ENCODE data around the gene DHRS2.
"Not testable (repeated sequence)": the region's sequence is repeated elsewhere in the genome, so short reads cannot be mapped to it uniquely, and the experiment has no call there.

Gene DHRS2

DNA sequence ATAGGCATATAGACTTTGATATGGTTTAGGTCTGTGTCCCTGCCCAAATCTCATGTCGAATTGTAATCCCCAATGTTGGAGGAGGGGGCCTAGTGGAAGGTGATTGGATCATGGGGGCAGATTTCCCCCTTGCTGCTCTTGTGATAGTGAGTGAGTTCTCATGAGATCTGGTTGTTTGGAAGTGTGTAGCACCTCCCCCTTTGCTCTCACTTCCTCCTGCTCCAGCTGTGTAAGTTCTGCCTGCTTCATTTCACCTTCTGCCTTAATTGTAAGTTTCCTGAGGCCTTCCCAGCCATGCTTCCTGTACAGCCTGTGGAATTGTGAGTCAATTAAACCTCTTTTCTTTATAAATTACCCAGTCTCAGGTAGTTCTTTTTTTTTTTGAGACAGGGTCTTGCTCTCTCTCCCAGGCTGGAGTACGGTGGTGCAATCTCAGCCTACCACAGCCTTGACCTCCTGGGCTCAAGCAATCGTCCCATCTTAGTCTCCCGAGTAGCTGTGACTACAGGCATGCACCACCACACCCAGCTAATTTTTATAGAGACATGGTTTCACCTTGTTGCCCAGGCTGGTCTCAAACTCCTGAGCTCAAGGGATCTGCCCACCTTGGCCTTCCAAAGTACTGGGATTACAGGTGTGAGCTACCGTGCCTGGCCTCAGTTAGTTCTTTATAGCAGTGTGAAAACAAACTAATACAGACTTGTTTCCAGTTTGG is 1.3 kb upstream of the DHRS2 start:
- not testable (repeated sequence) for DNase-seq

DNA sequence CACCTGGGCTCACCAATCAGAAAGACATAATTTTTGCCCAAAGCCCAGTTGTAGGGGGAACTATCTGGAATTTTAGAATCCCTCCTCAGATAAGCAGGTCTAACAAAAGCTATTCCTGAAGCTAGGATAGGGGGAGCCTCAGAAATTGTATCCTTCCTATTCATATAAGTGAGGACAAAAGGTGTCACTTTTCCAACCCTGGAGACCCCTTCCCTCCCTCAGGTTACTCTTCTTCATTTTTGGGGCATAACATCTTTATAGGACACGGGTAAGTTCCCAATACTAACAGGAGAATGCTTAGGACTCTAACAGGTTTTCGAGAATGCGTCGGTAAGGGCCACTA is 1.1 kb downstream of the DHRS2 start:
- not testable (repeated sequence) for DNase-seq

DNA sequence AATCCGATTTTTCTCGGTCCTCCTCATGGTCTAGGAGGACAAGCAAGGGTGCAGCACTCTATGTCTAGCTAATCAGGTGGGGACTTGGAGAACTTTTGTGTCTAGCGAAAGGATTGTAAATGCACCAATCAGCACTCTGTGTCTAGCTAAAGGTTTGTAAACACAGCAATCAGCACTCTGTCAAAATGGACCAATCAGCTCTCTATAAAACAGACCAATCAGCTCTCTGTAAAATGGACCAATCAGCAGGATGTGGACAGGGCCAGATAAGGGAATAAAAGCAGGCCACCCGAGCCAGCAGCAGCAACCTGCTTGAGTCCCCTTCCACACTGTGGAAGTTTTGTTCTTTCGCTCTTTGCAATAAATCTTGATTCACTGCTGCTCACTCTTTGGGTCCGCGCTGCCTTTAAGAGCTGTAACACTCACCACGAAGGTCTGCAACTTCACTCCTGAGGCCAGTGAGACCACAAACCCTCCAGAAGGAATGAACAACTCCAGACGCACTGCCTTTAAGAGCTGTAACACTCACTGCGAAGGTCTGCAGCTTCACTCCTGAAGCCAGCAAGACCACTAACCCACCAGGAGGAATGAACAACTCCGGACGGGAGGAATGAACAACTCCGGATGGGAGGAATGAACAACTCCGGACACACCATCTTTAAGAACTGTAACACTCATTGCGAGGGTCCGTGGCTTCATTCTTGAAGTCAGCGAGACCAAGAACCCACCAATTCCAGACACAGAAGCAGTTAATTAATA is 1.7 kb downstream of the DHRS2 start:
- DNase-seq: not testable (repeated sequence)

DNA sequence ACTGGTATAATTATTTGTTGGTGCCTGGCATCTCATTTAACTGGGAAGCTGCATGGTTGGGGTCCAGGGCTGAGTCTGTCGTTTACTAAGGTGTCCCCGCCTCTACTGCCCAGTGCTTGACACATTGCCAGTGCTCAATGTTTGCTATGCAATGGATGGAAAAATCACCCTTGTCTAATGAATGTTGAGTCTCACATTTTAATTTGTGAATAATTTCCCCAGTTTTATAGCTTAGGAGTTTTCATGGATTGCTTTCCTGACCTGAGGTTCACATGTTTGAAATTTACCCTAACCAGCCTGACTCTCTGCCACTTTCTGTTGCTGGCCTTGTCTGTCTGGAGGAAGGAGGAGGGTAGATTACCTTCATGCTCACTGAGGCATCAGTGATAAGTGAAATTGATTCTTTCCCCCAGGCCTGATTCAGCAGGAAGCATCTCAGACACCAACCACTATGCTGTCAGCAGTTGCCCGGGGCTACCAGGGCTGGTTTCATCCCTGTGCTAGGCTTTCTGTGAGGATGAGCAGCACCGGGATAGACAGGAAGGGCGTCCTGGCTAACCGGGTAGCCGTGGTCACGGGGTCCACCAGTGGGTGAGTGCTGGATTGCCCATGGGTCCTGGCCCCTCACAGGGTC is 2.4 kb downstream of the DHRS2 start:
- DNase-seq: no peak

DNA sequence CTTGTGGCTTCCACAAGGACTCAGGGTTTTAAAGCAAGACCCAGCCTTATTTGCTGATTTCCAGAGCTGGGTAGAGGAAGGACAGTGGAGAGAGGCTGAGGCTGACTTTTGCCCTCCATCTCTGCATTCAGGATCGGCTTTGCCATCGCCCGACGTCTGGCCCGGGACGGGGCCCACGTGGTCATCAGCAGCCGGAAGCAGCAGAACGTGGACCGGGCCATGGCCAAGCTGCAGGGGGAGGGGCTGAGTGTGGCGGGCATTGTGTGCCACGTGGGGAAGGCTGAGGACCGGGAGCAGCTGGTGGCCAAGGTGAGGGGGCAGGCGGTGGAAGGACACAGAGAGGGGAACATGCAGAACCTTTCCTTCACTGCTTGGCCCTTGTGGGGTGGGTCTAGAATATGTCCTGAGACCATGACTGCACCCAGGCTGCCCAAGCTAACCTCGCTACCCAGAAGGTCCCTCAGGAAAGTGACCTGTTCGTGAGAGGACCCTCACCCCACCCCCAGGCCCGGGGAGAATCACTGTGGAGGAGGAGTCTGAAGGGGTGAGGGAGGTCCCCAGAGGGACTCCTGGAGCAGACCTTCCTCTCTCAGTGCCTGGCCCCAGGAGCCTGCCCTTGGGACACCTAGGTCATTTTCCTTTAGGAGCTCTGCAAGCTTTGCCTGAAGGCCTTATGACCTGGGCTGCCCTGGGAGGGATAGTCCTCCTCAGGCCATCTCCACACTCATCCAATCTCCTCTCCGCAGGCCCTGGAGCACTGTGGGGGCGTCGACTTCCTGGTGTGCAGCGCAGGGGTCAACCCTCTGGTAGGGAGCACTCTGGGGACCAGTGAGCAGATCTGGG is 3.1 kb downstream of the DHRS2 start:
- no peak for DNase-seq

DNA sequence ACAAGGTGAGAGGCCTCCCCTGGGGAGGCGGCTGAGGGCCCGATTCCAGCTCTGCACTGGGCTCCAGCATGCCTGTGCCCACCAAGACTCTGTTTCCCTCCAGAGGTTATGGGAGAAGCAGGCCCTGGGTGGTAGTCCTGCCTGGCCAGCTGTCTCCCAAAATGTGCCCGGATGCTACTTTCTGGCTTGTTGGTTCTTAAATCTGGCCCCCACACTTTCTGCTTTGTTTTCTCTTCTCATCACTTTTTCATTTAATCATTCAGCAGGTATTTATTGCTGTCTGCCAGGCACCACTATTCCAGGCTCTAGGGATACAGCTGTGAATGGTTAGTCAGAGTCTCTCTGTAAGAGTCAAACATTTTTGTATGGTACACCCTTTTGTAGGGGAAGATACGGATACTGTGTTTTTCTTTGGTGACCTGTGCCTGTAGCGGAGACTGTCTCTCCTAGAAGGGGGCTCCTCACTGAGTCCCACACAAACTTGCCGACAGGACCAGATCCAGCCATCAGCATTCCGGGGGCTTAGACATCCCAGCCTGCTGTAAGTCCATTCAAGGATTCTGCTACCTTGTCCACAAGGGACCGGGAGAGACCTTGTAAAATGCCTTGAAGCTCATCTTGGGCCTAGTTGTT is 3.8 kb downstream of the DHRS2 start:
- no peak for DNase-seq

DNA sequence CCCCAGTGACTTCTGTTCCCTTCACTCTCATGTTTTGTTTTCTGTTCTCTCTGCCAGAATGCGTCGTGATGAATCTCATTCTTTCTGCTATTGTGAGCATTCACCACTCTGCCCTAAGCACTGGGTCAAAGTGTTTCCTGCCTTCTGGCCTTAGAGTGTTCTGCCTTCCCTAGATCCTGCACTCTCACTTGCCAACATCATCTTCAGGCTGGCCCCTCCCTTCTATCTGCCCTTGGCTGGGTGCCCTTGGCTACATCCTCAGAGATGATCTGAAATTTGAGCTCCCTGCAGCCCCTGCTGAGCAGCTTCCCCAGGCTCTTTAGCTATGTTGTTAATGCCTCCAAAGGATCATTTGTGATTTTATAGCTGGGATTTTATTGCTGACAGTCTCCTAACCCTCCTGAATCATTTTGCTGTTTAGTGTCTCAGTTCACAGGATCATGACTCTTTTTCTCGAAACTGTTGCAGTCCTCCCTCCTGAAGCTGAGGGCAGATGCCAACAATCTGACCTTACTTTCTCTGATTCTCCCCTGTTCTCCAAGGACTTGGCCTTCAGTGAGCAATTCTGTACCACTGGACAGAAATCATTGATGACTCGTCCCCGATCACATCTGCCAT is 4.5 kb downstream of the DHRS2 start:
- no peak for DNase-seq

DNA sequence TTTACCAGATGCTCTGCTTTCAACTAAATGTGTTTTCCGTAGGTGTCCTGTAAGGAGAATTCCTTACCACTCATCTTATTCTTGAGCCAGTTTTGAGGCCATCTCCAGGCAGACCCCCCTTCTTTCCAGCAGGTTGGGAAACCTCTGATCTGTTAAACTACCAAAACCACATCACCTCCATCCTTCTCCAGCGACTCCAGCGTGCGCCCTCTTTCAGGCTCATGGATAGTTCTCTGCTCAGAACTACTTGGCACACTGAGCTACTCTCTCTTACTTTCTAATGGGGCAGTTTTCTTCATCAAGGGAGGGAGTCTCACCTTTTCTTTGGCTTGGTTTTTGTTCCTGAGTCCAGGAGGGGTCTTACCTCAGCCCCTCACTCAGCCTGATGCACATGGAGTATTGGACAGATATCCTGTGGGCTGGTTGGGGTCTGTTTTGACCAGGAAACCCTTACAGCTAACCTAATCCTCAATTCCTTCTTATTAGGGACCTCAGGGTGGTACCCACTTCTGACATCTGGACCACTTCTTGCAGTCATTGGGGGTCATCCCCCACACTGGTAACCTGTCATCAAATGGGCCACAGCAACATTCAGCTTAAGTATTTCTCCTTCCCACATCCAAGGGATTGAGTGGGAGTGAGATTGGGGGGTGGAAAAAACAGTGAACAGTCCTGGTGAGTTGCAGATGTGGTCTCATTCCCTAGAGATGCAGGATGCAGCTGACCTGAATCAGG is 5.2 kb downstream of the DHRS2 start:
- no peak for DNase-seq

DNA sequence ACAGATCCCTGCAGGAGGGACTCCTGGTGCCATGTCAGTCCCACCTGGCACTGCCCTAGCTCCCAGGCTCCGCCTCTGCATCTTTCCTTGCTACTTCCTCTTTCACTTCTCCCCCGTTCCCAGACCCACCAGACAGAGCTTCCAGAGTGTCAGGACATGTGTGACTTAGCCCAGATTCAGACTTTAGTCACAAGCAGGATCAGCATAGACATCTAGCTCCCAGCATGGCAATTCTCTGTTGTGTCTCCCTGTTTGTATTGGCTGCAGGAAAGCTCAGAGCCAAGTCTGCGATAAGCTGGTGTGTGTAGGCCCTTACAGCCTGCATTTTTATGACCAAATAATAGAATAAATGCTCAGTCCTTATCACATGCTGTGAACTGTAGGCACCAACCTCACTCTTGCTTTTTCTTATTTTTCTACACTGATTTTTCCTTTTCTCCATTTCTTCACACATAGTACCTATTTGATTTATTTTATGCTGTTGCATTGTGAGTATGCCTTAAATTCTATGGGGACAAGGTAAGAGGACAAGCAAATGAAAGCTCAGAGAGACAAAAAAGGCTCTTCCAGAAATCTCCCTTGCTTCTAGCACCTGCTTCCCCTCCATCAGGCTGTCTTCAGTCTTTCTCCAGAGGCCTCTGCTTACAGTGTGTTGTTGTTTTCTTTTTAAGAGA is 5.9 kb downstream of the DHRS2 start:
- DNase-seq: no peak

DNA sequence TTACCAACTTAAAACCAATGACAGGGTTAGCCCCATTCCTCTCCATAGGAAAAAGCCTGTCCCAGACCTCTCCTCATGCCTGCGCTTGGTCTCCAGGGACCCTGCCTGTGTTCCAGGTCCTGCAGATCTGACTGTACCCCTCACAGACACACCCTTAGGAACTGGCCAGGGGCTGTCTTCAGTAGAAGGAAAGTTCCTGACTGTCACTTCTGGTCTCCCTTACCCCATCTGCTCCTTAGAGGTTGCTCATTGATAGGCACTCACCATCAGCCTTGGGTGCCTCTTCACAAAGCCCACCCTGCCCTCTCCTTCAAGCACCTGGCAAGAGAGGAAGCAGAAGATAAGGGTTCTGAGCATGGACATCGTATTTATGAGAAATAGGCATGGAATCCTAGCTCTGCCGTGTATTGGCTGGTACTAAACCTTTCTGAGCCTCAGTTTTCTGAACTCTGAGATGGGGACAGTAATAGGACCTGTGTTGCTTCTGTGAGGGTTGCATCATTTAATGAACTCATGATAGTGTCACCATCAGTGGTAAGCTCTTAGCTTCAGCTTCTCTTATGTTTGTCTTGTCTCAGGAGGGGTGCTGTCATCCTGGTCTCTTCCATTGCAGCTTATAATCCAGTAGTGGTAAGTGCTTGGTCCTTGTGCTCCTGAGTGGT is 7.5 kb downstream of the DHRS2 start:
- no peak for DNase-seq

DNA sequence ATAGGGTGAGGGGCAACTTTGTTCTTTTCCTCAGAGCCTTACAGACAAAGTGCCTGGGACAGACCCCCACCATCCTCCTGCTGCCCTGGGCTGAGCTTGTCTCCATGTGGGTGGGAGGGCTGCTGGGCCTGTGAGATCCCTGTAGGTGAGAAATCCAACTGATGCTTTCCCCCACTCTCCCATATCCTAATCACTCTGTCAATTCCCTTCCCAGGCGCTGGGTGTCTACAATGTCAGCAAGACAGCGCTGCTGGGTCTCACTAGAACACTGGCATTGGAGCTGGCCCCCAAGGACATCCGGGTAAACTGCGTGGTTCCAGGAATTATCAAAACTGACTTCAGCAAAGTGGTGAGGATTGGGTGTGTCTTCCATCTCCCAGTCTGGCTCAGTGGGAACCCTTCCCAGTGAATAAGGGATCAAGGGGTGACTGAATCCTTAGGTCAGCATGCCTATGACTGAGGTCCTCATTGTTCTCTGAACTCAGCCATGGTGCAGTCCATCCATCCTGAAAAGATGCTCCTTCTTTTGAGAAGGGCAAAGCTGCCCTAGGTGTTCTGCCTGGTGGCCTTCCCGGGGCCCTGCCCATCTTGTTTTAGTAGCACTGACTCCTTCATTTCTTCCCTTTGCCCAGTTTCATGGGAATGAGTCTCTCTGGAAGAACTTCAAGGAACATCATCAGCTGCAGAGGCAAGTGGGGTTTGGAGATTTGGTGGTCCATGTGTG is 8.2 kb downstream of the DHRS2 start:
- DNase-seq: no peak

DNA sequence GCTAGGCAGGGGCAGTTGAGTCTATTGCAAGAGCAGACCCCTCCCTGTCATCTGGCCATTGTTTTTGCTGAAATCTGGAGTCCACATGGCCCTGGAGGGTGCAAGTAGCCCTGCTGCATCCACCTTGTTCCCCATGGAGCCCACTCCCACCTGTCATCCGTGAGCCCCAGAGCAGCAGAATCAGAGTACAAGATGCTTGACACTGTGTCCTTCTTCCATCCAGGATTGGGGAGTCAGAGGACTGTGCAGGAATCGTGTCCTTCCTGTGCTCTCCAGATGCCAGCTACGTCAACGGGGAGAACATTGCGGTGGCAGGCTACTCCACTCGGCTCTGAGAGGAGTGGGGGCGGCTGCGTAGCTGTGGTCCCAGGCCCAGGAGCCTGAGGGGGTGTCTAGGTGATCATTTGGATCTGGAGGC is 8.8 kb downstream of the DHRS2 start:
- DNase-seq: no peak

DNA sequence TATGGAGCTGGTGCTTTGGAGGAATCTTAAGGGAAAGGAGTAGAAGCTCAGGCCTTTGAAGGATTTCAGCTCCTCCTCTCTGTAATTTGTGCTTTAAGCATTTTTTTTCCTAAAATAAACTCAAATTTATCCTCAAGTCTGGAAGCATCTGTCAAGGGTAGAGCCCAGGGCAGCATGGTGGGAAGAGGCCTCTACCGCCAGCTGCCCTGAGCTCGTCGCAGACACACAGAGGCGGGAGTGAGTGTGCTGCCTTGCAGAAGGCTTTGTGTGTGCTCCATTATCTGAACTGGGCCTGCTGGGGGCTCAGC is 9.3 kb downstream of the DHRS2 start:
- DNase-seq: no peak

DNA sequence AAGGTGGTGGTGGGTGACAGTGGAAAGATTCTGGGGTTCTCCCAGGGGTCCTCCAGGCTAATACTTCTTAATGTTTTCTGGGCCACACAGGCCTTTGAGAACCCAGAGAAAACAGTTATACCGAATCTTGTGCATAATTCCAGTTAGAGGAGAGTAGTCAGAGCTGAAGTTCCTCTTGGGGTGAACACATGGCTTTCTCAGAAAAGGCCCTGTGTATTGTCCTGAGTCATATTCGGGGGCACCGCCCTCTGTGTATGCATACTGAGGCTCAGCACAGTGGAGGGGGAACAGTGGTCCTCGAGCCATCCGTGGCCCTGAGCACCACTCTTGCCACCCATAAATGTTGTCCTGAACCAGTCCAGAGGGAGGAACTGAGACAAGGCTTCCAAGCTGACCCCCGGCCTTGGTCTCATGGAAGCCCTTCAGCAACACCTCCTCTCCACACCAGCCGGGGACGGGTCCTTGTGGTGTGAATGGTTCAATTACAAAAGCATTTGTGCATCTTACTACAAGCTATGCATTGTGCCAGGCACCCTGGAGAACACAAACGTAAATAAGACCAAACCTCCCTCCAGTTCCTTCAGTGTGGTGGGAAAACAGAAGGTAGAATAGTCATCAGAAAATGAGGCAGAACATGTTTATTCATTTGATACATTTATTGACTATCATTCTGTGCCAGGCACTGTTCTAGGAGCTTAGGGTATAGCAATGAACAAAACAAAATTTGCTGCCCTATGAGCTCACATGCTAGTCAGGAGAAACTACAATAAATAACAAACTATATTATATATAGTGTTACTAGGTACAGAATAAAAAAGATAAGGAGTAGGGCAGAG is 9.9 kb downstream of the DHRS2 start:
- no peak for DNase-seq

DNA sequence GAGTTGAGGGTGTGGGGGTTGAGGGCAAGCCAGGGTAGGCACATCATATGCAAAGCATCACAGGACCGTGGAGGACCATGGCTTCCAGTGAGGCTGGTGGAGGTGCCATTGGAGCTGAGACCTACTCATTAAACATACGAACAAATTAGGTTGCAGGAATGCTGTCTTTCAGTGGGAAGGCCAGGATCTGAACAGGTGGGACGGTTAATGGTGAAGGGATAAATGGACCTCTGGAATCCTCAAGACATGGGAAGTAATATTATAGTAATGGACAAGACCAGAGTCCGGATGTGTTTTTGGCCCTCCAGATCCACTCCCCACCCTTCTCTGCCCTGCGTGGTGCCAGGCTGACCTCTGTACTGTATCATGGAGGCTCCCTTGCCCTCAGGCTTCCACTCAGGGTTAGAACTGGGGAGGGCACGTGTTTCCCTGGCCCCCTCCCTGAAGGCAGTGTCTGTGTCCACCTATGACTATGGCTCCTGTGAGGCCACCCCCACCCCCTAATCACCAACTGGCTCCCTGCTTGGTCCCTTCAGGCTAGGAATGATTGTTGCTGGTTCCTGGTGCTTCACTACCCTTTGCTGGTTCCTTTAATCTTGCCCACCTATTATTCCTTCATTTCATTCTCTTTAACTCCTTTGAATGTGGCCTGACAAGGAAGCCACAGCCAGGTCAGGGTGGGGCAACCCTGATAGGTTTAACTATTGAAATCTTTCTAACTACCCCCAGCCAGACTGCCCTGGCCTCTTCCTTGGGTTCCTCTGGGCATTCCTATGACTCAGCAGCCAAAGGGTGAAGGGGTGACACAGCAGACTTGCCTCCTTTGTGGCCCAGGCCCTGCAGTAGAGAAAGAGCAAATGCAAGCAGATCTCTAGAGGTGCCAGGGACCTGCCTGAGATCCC is 10.7 kb downstream of the DHRS2 start:
- no peak for DNase-seq

DNA sequence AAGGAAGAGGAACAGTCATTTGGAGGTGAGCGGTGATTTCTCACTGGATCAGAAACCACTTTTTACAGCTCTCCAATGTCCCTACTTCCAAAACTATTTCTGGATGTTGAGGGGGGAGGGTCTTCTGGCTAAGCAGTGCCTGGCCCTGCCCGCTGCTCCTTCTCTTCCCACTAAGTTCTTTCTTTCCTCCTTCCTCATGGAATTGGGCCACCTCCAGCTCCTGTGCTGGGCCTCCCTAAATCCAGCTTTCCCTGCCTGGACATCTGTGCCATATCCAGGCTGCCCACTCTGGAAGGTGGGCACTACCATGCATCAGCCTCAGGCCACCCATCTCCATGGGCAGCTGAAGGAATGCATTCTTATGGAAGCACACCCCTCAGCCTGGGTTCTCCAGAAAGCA is 11.5 kb downstream of the DHRS2 start:
- no peak for DNase-seq

DNA sequence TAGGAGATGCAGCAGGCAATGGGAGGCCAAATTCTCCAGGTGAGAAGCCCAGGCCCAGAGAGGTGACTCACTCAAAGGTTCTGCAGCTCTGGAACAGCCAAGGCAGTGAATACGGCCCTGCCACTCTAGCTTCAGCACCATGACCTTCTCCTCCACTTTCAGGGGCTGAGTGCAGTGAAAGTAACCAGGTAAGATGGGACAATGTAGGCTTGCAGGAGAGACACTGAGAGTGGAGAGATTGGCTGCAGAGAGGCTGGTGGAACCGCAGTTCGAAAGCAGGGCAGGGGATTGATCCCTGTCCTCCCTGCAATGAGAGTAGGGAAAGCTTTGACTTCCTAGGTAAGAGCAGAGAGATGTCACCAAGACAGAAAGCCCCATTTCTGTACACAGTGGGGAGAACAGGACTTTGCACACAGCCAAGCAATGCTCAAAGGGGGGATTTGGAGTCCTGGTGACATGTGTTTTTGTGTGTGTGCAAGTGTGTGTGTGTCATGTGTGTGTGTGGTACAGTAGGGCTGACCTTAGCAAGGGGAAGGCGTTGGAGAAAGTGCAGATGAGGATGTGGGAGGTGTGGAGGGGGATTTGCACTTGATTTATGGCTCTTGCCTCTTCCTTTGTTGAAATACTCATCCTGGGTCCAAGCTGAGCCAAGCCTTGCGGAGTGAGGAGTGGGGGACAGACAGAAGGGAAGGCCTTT is 12.7 kb downstream of the DHRS2 start:
- DNase-seq: no peak
